SK-N-MC (cell line): ENCODE results near the gene CELA2B.
"Not testable (repeated sequence)": the region's sequence is repeated elsewhere in the genome, so short reads cannot be mapped to it uniquely, and the experiment has no call there.

Experiments
- EZH2 ChIP-seq: fragments of 200-600 bp; sonication (generic); IDR thresholded peaks from one replicate; pipeline ENCODE4 v1.6.1; 2017; ENCODE audit warnings: antibody characterized with exemption
- FOXP2 ChIP-seq: optimal IDR thresholded peaks from 2 replicates; pipeline ENCODE3; 2011; ENCODE audit warnings: mild to moderate bottlenecking, moderate library complexity; ENCODE audit not compliant: insufficient read depth; ENCODE audit errors: extremely low read length, control extremely low read depth
- POLR2AphosphoS5 ChIP-seq: IDR thresholded peaks from 2 replicates; pipeline ENCODE4 v1.6.1; 2012; ENCODE audit warnings: mild to moderate bottlenecking, low read depth, low read length, borderline replicate concordance

GRCh38 chr1:15471067-15471466, 4.8 kb upstream of the CELA2B start:
- not testable (repeated sequence) for TF ChIP-seq EZH2, POLR2AphosphoS5, FOXP2
